Panc1 (cell line): ENCODE measurements around the gene SSNA1. TPM values are rescaled to one million over a fixed set of nuclear protein-coding genes. Genes with fewer than 3 reads are reported as not detected.

Source experiments
- ATAC-seq: fragments of 200-7000 bp; cut with Tn5 transposase; 2 replicates; pipeline ENCODE4 v1.9.1; 2020; ENCODE audit warnings: mild to moderate bottlenecking, moderate library complexity
- BruUV-seq: library from RNA; stranded (reverse); fragments of 400-500 nt; replicated peaks from 2 replicates; lab custom pipeline; 2021; lab: Mats Ljungman, UMichigan
- CTCF ChIA-PET: fragments of 300-600 bp; sonication (Branson Sonifier 250); formaldehyde crosslinking; loops from one replicate; lab custom pipeline; 2022; ENCODE audit warnings: antibody characterized with exemption; lab: Charles Lee
- POLR2A ChIA-PET: fragments of 300-600 bp; sonication (Branson Sonifier 250); formaldehyde crosslinking; loops from one replicate; lab custom pipeline; 2022; ENCODE audit warnings: antibody characterized with exemption; lab: Charles Lee
- DNase-seq: peaks from one replicate; pipeline ENCODE4 v3.0.0-alpha.2; 2010; ENCODE audit warnings: low read depth, low spot score
- H3K27ac ChIP-seq: 2 replicates; pipeline ENCODE4 v1.5.1; 2011; ENCODE audit warnings: mild to moderate bottlenecking, low read length, inconsistent platforms
- H3K27me3 ChIP-seq: fragments of 200-500 bp; sonication (Bioruptor generic); 2 replicates; pipeline ENCODE4 v1.6.0; 2014; ENCODE audit warnings: low read length, inconsistent platforms; ENCODE audit not compliant: control insufficient read depth, insufficient read depth
- H3K36me3 ChIP-seq: fragments of 200-500 bp; sonication (Bioruptor generic); 2 replicates; pipeline ENCODE4 v1.5.1; 2014; ENCODE audit warnings: inconsistent platforms, mild to moderate bottlenecking, low read length, moderate library complexity; ENCODE audit not compliant: control insufficient read depth, insufficient read depth
- H3K4me1 ChIP-seq: 2 replicates; pipeline ENCODE4 v1.5.1; 2011; ENCODE audit warnings: inconsistent platforms, mild to moderate bottlenecking, low read length, moderate library complexity; ENCODE audit not compliant: control insufficient read depth, insufficient read depth
- H3K4me3 ChIP-seq, 2 experiments: 2 replicates each; pipeline ENCODE4 v1.5.1; 2011 to 2012; ENCODE audit warnings: low read depth in 2 of 2, low read length in 2 of 2, mild to moderate bottlenecking in 2 of 2, inconsistent platforms in 1 of 2, moderate library complexity in 1 of 2
- H3K9me3 ChIP-seq: fragments of 200-500 bp; sonication (Bioruptor generic); 2 replicates; pipeline ENCODE4 v1.5.1; 2014; ENCODE audit warnings: low read depth, mild to moderate bottlenecking, inconsistent platforms, low read length, moderate library complexity; ENCODE audit not compliant: control insufficient read depth, insufficient read depth
- CTCF ChIP-seq: fragments of 450-650 bp; IDR thresholded peaks from 2 replicates; pipeline ENCODE4 v1.5.1; 2017; ENCODE audit warnings: mild to moderate bottlenecking
- POLR2AphosphoS5 ChIP-seq: IDR thresholded peaks from 2 replicates; pipeline ENCODE4 v1.6.1; 2012; ENCODE audit warnings: mild to moderate bottlenecking, low read depth, low read length, moderate library complexity
- REST ChIP-seq, 2 experiments: IDR thresholded peaks; 2 replicates each; pipeline ENCODE4 v1.6.1; 2011 to 2012; ENCODE audit warnings: low read depth in 2 of 2, control low read depth in 1 of 2, low read length in 1 of 2, mild to moderate bottlenecking in 1 of 2, moderate library complexity in 1 of 2; ENCODE audit not compliant: insufficient read depth in 1 of 2
- SIN3A ChIP-seq: IDR thresholded peaks from 2 replicates; pipeline ENCODE4 v1.6.1; 2012; ENCODE audit warnings: low read depth, mild to moderate bottlenecking, low read length, moderate library complexity, borderline replicate concordance; ENCODE audit not compliant: insufficient read depth
- TCF7L2 ChIP-seq: IDR thresholded peaks from 2 replicates; pipeline ENCODE4 v1.6.1; 2011; ENCODE audit warnings: mild to moderate bottlenecking, low read depth, low read length, inconsistent platforms
- in situ Hi-C: cut with HindIII; loops from 2 replicates; pipeline ENCODE4 v1.10.0; 2016; ENCODE audit warnings: low sequenced_read_pairs, low pct_unique_long_range_greater_than_20kb
- intact Hi-C: fragments of 100-400 bp; cut with micrococcal nuclease; formaldehyde crosslinking; loops from one replicate; pipeline ENCODE4 v1.10.0; 2022; ENCODE audit not compliant: unreplicated experiment
- total RNA-seq: library from RNA; stranded (reverse); gene quantifications from one replicate; pipeline ENCODE4 v1.2.1, GENCODE V29; 2021; ENCODE audit not compliant: unreplicated experiment

SSNA1 gene
- total RNA-seq, 1 experiment from 2014 or later: 86.9 TPM

GRCh38 chr9:137204731-137205125, 16.3 kb downstream of the SSNA1 start:
- peak overlapping the region; percentile 84 to 90 for H3K4me3 ChIP-seq
- peak overlapping the region; percentile 78 for H3K27ac ChIP-seq
- no TSS peak for BruUV-seq
- ChIA-PET POLR2A (no interaction called here), CTCF (no interaction called here)
- in situ Hi-C loops: no loop called here
- intact Hi-C loops: no loop called here
- H3K27me3 ChIP-seq: no peaks in the 10 kb centered on the region
- DNase-seq (no peak), ATAC-seq (no peak)
- peaks cover 2% of the 10 kb centered on the region; the same call in 1 of the 2 replicates for H3K36me3 ChIP-seq
- TF ChIP-seq TCF7L2 (no peak), REST (IDR thresholded peaks at IDR 0.05; ENCODE audit: insufficient read depth in 1 of 2, low read depth in 2 of 2, low read length in 1 of 2) (no peak), SIN3A (no peak), POLR2AphosphoS5 (no peak), CTCF (no peak)
- peaks cover 22% of the 10 kb centered on the region for H3K4me1 ChIP-seq
- no peaks in the 10 kb centered on the region for H3K9me3 ChIP-seq

- peak; percentile 78 for ATAC-seq
- ChIA-PET CTCF (no interaction called here), POLR2A (interaction anchor here (0.6 kb wide), 1 partner anchor 15 kb away, joined by 3 read pairs; no protein-coding TSS in a partner anchor)
- peaks cover 2% of the 10 kb centered on the region; the same call in 1 of the 2 replicates for H3K36me3 ChIP-seq
- no peaks in the 10 kb centered on the region for H3K9me3 ChIP-seq
- peaks cover 22% of the 10 kb centered on the region for H3K4me1 ChIP-seq
- in situ Hi-C loops (no loop called here), intact Hi-C loops (no loop called here)
- H3K27ac ChIP-seq: peak within 1 kb of the TSS; percentile 87
- no TSS peak for BruUV-seq
- peak within 1 kb of the TSS; percentile 84 to 90 for H3K4me3 ChIP-seq
- TF ChIP-seq POLR2AphosphoS5 (peak; percentile 74), SIN3A (peak; percentile 91; the same call in 1 of the 2 replicates), CTCF (no peak), TCF7L2 (no peak), REST (IDR thresholded peaks at IDR 0.05; ENCODE audit: insufficient read depth in 1 of 2, low read depth in 2 of 2, low read length in 1 of 2) (no peak)
- H3K27me3 ChIP-seq: no peaks in the 10 kb centered on the region
- no peak for DNase-seq
Measured at GRCh38 chr9:137205126-137206069, 16.9 kb downstream of the SSNA1 start, which contains the start of the genes NDOR1 and TMEM203. Gene NDOR1, plus strand, starts transcription at chr9:137205700. Its CDS starts 78 bp downstream, at chr9:137205778. Gene TMEM203, minus strand, starts transcription at chr9:137205648. Its CDS starts 234 bp downstream, at chr9:137205414.
